HG03175 (cell line): ENCODE data around the gene PRRT1.
"Not testable (repeated sequence)": the region's sequence is repeated elsewhere in the genome, so short reads cannot be mapped to it uniquely, and the experiment has no call there.

Experiments
- ATAC-seq: cut with Tn5 transposase; IDR thresholded peaks from one replicate; pipeline ENCODE4 v1.9.1; 2021; ENCODE audit warnings: mild to moderate bottlenecking, moderate library complexity; ENCODE audit not compliant: unreplicated experiment

Gene PRRT1

GRCh38 chr6:32151863-32152768, at the start of gene PRRT1:
Gene PRRT1 (minus strand): TSS chr6:32151939. CDS start chr6:32151827, 112 bp downstream.
- no peak for ATAC-seq

- ATAC-seq: no peak
These were observed 49.2 kb upstream of the PRRT1 start for GRCh38 chr6:32200711-32201475.

GRCh38 chr6:32198866-32199265, 47.1 kb upstream of the PRRT1 start:
- ATAC-seq: no peak

GRCh38 chr6:32198345-32198696, 46.6 kb upstream of the PRRT1 start:
- no peak for ATAC-seq

GRCh38 chr6:32196682-32197616, 45.2 kb upstream of the PRRT1 start:
- no peak for ATAC-seq

DNA sequence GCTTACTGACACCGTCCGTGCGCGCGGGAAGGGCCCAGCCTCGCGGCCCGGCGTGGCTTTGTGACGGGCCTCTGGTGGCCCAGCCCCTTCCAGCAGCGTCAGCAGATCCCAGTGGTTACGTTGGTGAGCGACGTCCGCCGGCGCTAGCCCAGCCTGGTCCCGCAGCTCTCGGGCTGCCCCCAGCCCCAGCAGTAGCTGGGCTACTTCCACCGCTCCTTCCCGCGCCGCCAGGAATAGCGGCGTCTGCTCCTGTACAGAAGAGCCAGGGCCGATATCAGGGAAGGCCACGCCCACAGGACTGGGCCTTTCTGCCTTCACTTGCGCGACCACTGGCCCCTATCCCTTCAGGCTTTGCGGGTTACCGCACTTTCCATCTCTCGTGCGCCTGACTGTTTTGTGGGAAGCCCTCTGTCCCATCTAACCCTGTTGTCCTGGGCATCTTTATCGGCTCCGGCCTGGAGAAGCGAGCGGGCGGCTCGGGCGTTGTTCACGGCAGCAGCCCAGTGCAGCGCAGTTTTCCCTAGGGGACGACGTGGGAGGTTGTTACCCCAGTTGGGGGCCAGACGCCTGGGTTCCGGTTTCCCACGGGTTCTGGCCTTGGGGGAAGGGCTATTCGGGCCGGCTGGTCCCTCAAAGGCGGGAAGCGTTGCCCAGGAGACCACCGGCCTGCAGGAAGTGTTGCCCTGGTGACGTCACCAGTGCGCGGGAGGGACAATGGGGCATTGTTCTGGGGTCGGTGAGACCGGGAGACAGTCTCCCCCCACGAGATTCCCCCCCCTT, 44.4 kb upstream of the PRRT1 start:
- peak; percentile 73 for ATAC-seq

DNA sequence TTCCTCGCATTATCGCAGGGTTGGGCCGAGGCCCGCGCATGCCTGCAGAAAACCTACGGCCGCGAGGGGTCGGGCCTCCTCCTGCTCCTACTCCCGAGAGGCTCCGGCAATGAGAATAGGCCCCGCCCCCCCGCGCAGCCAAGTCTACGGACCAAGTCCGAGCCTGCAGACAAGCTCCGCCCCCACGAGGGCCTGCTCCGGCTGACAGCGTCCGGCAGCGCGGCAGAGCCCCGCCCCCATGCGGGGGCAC, 43.8 kb upstream of the PRRT1 start:
- ATAC-seq: peak; percentile 73

- no peak for ATAC-seq
These were observed 43.3 kb upstream of the PRRT1 start for GRCh38 chr6:32194825-32195651.

DNA sequence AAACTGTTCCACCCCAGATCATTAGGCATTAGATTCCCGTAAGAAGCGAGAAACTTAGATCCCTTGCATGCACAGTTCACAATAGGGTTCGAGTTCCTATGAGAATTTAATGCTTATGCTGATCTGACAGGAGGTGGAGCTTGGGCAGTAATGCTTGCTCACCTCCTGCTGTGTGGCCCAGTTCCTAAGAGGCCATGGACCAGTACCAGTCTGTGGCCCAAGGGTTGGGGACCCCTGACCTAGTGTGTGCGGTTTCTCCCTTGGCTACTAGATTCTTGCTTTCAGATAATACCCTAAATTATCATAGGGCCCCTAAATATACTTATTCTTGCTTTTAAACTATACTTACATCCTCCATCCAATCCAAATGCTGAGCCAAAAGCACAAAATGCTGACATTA, 42.6 kb upstream of the PRRT1 start:
- ATAC-seq: no peak

- not testable (repeated sequence) for ATAC-seq
These were observed 41.4 kb upstream of the PRRT1 start for GRCh38 chr6:32193096-32193495.

DNA sequence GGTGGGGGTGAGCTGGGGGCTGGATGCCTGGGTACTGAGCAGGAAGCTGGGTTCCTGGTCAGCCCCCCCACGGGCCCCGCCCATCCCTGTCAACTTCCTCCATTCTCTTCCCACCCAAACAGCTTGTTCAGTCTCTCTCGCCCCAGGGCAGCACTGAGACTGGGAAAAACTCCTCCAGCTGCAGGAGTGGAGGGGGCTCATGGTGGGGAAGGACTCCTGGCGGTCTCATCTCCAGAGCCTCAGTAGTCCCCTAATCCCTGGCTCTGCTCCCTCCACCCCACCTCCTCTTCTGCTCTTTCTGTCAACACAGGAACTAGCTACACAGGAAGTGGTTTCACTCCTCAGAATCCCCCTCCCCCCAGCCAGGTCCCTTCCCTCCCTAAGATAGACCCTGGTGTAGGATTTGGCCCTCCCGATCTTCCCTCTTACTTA, 40.9 kb upstream of the PRRT1 start, which contains the start of gene GPSM3:
GPSM3 (minus strand) TSS at position 36 of the 432 bp plus-strand sequence. CDS start 130 bp downstream, outside the sequence.
- ATAC-seq: no peak

DNA sequence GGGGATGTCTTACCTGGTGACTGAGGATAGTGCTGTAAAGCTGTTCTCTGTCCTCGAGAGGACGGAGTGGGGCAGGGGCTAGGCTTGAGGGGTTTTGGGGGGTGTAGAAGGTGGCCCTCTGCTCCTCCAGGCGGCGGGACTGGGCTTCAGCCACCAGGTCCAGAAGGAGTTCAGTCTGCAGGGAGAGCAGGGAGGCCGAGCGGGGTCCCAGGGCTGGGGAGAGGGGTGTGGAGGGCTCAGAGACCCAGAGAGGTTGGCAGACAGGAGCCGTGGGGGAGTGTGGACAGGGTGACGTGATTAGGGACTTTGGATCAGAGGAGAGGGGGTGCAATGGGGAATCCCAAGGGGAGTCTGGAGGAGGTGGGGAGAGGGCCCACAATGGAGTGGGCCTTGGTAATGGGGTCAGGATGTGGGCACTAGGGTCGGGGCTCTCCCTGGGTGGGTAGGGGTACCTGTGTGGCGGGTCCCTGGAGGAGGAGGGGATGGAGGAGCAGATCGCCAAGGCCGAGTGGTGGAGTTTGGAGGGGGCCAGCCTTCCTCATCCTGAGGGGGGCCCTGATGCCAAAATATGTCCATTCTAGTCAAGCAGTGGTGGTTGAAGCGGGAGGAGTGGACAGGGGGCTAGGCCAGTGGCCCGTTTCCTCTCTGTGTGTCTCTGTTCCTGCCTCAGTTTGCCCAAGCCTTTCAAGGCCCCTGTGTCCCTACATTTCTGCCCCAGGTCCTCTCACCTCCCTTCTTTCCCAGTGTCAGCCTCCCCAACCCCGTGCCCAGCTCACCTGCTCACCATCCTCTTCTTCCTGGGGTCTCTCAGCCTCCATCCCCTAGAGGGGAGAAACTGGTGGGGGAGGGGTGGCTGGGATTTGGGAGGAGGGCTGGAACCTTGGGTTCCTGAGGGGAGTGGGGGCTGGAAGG, 40.2 kb upstream of the PRRT1 start:
- no peak for ATAC-seq

DNA sequence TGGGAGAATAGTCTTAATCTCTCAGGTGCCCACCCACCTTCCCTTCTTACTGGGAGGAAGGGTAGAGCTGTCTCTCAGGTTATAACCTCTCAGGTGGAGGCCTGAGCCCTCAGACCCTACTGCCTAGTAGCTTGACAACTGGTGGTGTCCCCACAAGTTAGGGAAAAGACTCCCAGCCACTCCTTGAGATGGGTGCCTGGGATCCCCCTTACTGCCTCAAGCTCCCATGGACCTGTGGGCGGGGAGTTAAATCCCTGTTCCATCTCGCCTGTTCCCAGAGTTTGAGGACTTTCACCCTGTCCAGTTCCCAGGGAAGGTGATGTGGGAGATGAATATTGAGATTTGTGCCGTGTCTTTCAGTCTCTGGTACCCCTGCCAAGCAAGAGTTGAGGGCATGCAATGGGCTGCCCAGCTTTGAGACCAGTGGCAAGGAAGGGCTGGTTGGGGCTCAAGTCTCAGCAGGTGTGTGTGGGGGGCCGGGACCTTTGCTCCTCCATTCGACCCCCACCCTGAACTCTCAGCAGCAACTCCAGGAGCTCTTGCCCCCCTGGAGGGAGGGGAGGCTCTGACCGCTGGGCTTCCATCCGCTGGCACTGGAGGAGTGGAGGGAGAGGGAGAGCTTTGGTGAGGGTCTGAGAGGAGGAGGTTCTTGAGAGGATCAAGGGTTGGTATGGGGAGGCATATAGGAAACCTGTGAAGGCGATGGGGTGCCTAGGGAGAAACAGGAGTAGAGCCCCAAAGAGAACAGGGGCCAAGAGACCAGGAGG, 39.4 kb upstream of the PRRT1 start:
- no peak for ATAC-seq

GRCh38 chr6:32190054-32190851, 38.5 kb upstream of the PRRT1 start, which contains the start of gene PBX2:
Gene PBX2 (minus strand): TSS chr6:32190202. CDS start chr6:32189915, 287 bp downstream.
- ATAC-seq: peak; percentile 41

DNA sequence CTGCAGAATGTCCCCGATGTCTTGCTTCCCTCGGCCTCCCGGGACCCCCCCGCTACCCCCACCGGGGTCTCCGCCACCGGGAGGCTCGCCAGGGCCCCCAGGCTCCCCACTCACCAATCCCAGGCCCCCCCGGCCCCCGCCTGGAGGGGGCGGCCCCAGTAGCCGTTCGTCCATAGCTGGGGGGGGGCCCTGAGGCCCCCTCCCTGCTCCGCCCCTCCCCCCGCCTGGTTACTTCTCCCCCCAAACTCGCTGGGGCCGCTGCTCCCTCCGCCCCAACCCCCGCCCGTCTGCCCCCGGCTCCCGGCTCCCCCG, 38.0 kb upstream of the PRRT1 start:
- ATAC-seq: no peak

DNA sequence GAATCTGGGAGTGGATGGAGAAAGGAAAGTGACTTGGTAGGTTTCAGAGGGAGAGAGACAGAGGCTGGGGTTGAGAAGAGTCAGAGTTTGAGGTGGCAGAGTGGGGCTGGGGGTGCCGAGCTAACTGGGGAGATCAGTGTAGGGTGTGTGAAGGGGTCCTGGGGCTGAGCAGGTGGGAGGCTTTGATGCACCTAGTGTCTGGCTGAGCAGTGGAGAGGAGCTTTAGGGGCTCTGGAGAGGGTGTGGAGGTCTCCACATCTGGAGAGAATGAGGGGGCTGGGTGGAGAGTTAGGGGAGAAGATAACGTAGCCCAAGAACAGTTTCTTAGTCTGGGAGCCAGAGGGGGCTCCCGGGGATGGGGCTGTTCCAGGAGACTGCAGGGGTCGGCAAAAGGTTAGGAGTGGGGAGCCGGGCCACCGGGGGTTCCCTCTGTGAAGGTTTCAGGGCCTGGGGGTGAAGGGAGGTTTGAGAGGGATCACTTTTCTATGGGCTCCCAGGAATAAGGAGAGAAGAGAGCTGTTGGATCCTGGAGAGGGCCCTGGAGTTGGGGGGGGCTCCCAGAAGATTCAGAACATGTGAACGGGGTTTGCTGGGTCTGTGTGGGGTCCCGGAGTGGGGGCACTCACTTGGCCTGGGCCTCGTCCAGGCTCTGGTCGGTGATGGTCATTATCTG, 37.5 kb upstream of the PRRT1 start:
- no peak for ATAC-seq
